GM13977 (cell line): Measurements from ENCODE around the gene ANKRD40CL.

Experiments used
- DNase-seq: peaks from one replicate; pipeline ENCODE4 v3.0.0; 2012; ENCODE audit warnings: low spot score
- CTCF ChIP-seq: IDR thresholded peaks from 2 replicates; pipeline ENCODE4 v1.5.1; 2012; ENCODE audit warnings: mild to moderate bottlenecking, control low read depth; ENCODE audit not compliant: insufficient read depth; ENCODE audit errors: extremely low read depth, missing control alignments
- in situ Hi-C: fragments of 300-500 bp; cut with MboI; formaldehyde crosslinking; loops from one replicate; pipeline ENCODE4 v1.12.0; 2022; ENCODE audit warnings: low sequenced_read_pairs, low pct_unique_long_range_greater_than_20kb, mixed read lengths, inconsistent platforms; ENCODE audit not compliant: unreplicated experiment

Gene ANKRD40CL

GRCh38 chr17:50783193-50783660, 15.9 kb upstream of the ANKRD40CL start:
- DNase-seq = peak; percentile 91
- in situ Hi-C loops = loop anchor here (5.0 to 10.0 kb wide), 2 partner anchors 54 to 172 kb away; partner anchors contain the start of gene WFIKKN2
- peak; percentile 99 for TF ChIP-seq CTCF

- TF ChIP-seq CTCF = no peak
- in situ Hi-C loops = loop anchor here (5.0 to 10.0 kb wide), 2 partner anchors 56 to 174 kb away; partner anchors contain the start of gene WFIKKN2
- no peak for DNase-seq
Observed at GRCh38 chr17:50781167-50781566, 13.8 kb upstream of the ANKRD40CL start.

GRCh38 chr17:50779747-50780353, 12.5 kb upstream of the ANKRD40CL start:
- in situ Hi-C loops = loop anchor here (5.0 to 10.0 kb wide), 2 partner anchors 57 to 175 kb away; partner anchors contain the start of gene WFIKKN2

GRCh38 chr17:50778988-50779387, 11.7 kb upstream of the ANKRD40CL start:
- in situ Hi-C loops = no loop called here
- TF ChIP-seq CTCF = no peak
- no peak for DNase-seq

More at GRCh38 chr17:50779747-50780353, 12.5 kb upstream of the ANKRD40CL start:
- no peak for DNase-seq
- no peak for TF ChIP-seq CTCF

GRCh38 chr17:50778471-50778870, 11.2 kb upstream of the ANKRD40CL start:
- no peak for TF ChIP-seq CTCF
- DNase-seq = peak; percentile 3
- in situ Hi-C loops = no loop called here

GRCh38 chr17:50775926-50776325, 8.6 kb upstream of the ANKRD40CL start:
- no peak for TF ChIP-seq CTCF
- DNase-seq = peak; percentile 2
- in situ Hi-C loops = no loop called here
